Neural crest cell (in vitro differentiated cells): ENCODE results near the gene PRRG3. TPM values are rescaled to one million over a fixed set of nuclear protein-coding genes. Genes with fewer than 3 reads are reported as not detected.

Source experiments
- DNase-seq: peaks from one replicate; pipeline ENCODE4 v3.0.0; 2021; ENCODE audit warnings: low read depth, mixed read lengths, low spot score
- H3K27ac Mint-ChIP-seq: one replicate; pipeline ENCODE4 v1.8.0; 2021; ENCODE audit warnings: mild to moderate bottlenecking, mixed read lengths; ENCODE audit not compliant: unreplicated experiment
- H3K27me3 Mint-ChIP-seq: 2 replicates; pipeline ENCODE4 v1.8.0; 2021; ENCODE audit warnings: low read depth, mild to moderate bottlenecking, mixed read lengths
- H3K36me3 Mint-ChIP-seq: 2 replicates; pipeline ENCODE4 v1.8.0; 2021; ENCODE audit warnings: low read depth, mild to moderate bottlenecking, mixed read lengths
- H3K4me1 Mint-ChIP-seq: 2 replicates; pipeline ENCODE4 v1.8.0; 2021; ENCODE audit warnings: mixed read lengths
- H3K4me3 Mint-ChIP-seq: one replicate; pipeline ENCODE4 v1.8.0; 2021; ENCODE audit warnings: mild to moderate bottlenecking, mixed read lengths
- H3K9me3 Mint-ChIP-seq: 2 replicates; pipeline ENCODE4 v1.8.0; 2021; ENCODE audit warnings: mixed read lengths
- CTCF ChIP-seq: fragments of 200-600 bp; sonication (generic); conservative IDR thresholded peaks from 2 replicates; pipeline ENCODE4 v1.5.0; 2021; ENCODE audit warnings: antibody characterized with exemption, mild to moderate bottlenecking
- total RNA-seq: library from RNA; stranded (reverse); gene quantifications from 2 replicates; pipeline ENCODE4 v1.2.1, GENCODE V29; 2021

The PRRG3 gene
- total RNA-seq, 1 donor from 2014 or later, result 2.6 TPM

GRCh38 chrX:151715752-151716151 is 20.5 kb downstream of the PRRG3 start, which contains the start of gene FATE1:
FATE1 (plus strand) TSS chrX:151716035; CDS start chrX:151716120, 85 bp downstream.
- no peaks in the 10 kb centered on the region for H3K36me3 Mint-ChIP-seq
- H3K27ac Mint-ChIP-seq, result no peak within 1 kb of the TSS
- H3K9me3 Mint-ChIP-seq, result no peaks in the 10 kb centered on the region
- no peak for DNase-seq
- H3K4me1 Mint-ChIP-seq, result no peaks in the 10 kb centered on the region
- no peak for TF ChIP-seq CTCF
- H3K27me3 Mint-ChIP-seq, result peaks cover 12% of the 10 kb centered on the region
- no peak within 1 kb of the TSS for H3K4me3 Mint-ChIP-seq

GRCh38 chrX:151722241-151722846 is 27.1 kb downstream of the PRRG3 start:
- peak; percentile 40 for DNase-seq
- TF ChIP-seq CTCF, result peak; percentile 59
- Mint-ChIP-seq H3K4me1 (no peaks in the 10 kb centered on the region), H3K36me3 (no peaks in the 10 kb centered on the region), H3K27ac (no peak overlapping the region), H3K27me3 (peaks cover 5% of the 10 kb centered on the region), H3K4me3 (no peak overlapping the region), H3K9me3 (no peaks in the 10 kb centered on the region)

- no peak for TF ChIP-seq CTCF
- H3K4me3 Mint-ChIP-seq, result no peak overlapping the region
- no peaks in the 10 kb centered on the region for H3K36me3 Mint-ChIP-seq
- no peaks in the 10 kb centered on the region for H3K4me1 Mint-ChIP-seq
- peaks cover 4% of the 10 kb centered on the region for H3K27me3 Mint-ChIP-seq
- no peaks in the 10 kb centered on the region for H3K9me3 Mint-ChIP-seq
- H3K27ac Mint-ChIP-seq, result no peak overlapping the region
- no peak for DNase-seq
Measured at GRCh38 chrX:151723156-151723760, 28.0 kb downstream of the PRRG3 start.

GRCh38 chrX:151724563-151725337 is 29.5 kb downstream of the PRRG3 start:
- Mint-ChIP-seq H3K4me1 (no peaks in the 10 kb centered on the region), H3K4me3 (no peak overlapping the region), H3K27me3 (no peaks in the 10 kb centered on the region), H3K36me3 (no peaks in the 10 kb centered on the region), H3K27ac (no peak overlapping the region), H3K9me3 (no peaks in the 10 kb centered on the region)
- TF ChIP-seq CTCF, result no peak
- DNase-seq, result no peak

- no peak for DNase-seq
- no peak overlapping the region for H3K27ac Mint-ChIP-seq
- TF ChIP-seq CTCF, result no peak
- H3K27me3 Mint-ChIP-seq, result peaks cover under 1% of the 10 kb centered on the region
- no peaks in the 10 kb centered on the region for H3K9me3 Mint-ChIP-seq
- H3K36me3 Mint-ChIP-seq, result no peaks in the 10 kb centered on the region
- no peak overlapping the region for H3K4me3 Mint-ChIP-seq
- H3K4me1 Mint-ChIP-seq, result no peaks in the 10 kb centered on the region
Measured at GRCh38 chrX:151725338-151725614, 30.0 kb downstream of the PRRG3 start.
